Measurements from ENCODE around the gene ABHD17A. TPM values are rescaled to one million over a fixed set of nuclear protein-coding genes. Genes with fewer than 3 reads are reported as not detected.

The ABHD17A gene
- polyA plus RNA-seq, 1 experiment: 30.8 TPM

GRCh38 chr19:1929021-1929742, 43.9 kb upstream of the ABHD17A start:
- CTCF ChIA-PET: interaction anchor here (0.5 to 2.0 kb wide), 15 partner anchors 8 to 387 kb away, joined by 3 to 15 read pairs (median 4); no protein-coding TSS in a partner anchor

GRCh38 chr19:1925544-1925943, 40.2 kb upstream of the ABHD17A start:
- no peak for DNase-seq (ENCODE audit: low read depth, low spot score)

More at GRCh38 chr19:1929021-1929742, 43.9 kb upstream of the ABHD17A start:
- POLR2A ChIA-PET: interaction anchor here (0.6 to 0.7 kb wide), 2 partner anchors 133 to 370 kb away, joined by 3 to 4 read pairs; no protein-coding TSS in a partner anchor
- peaks cover 2% of the 10 kb centered on the region for H3K27me3 ChIP-seq (ENCODE audit: control insufficient read depth, insufficient read depth, low read length)
- peak; percentile 89 for TF ChIP-seq CTCF (IDR thresholded peaks at IDR 0.05; ENCODE audit: low read depth, low read length)
- H3K27ac ChIP-seq (ENCODE audit: low read depth, low read length): no peak overlapping the region
- H3K9me3 ChIP-seq (ENCODE audit: control insufficient read depth, insufficient read depth, low read length): peaks cover 8% of the 10 kb centered on the region
- no peak for DNase-seq (ENCODE audit: low read depth, low spot score)
- peak overlapping the region; percentile 54 for H3K4me3 ChIP-seq (ENCODE audit: low read depth, low read length)

GRCh38 chr19:1924320-1924961, 39.1 kb upstream of the ABHD17A start:
- ChIA-PET POLR2A (interaction anchor here (0.6 kb wide), 1 partner anchor 37 kb away, joined by 4 read pairs; no protein-coding TSS in a partner anchor), CTCF (no interaction called here)

More at GRCh38 chr19:1925544-1925943, 40.2 kb upstream of the ABHD17A start:
- Histone ChIP-seq H3K27ac (ENCODE audit: low read depth, low read length) (no peak overlapping the region), H3K4me3 (ENCODE audit: low read depth, low read length) (no peak overlapping the region), H3K9me3 (ENCODE audit: control insufficient read depth, insufficient read depth, low read length) (peaks cover 7% of the 10 kb centered on the region; the same call in 1 of the 2 replicates), H3K27me3 (ENCODE audit: control insufficient read depth, insufficient read depth, low read length) (no peaks in the 10 kb centered on the region)
- ChIA-PET POLR2A (no interaction called here), CTCF (no interaction called here)
- no peak for TF ChIP-seq CTCF (IDR thresholded peaks at IDR 0.05; ENCODE audit: low read depth, low read length)

GRCh38 chr19:1923319-1923718, 38.0 kb upstream of the ABHD17A start:
- Histone ChIP-seq H3K27ac (ENCODE audit: low read depth, low read length) (no peak overlapping the region), H3K27me3 (ENCODE audit: control insufficient read depth, insufficient read depth, low read length) (no peaks in the 10 kb centered on the region), H3K9me3 (ENCODE audit: control insufficient read depth, insufficient read depth, low read length) (peaks cover 7% of the 10 kb centered on the region; the same call in 1 of the 2 replicates), H3K4me3 (ENCODE audit: low read depth, low read length) (no peak overlapping the region)
- no peak for DNase-seq (ENCODE audit: low read depth, low spot score)
- CTCF ChIA-PET: interaction anchor here (0.5 kb wide), 1 partner anchor 22 kb away, joined by 9 read pairs; no protein-coding TSS in a partner anchor
- POLR2A ChIA-PET: no interaction called here
- no peak for TF ChIP-seq CTCF (IDR thresholded peaks at IDR 0.05; ENCODE audit: low read depth, low read length)

More at GRCh38 chr19:1924320-1924961, 39.1 kb upstream of the ABHD17A start:
- TF ChIP-seq CTCF (IDR thresholded peaks at IDR 0.05; ENCODE audit: low read depth, low read length): no peak
- no peaks in the 10 kb centered on the region for H3K27me3 ChIP-seq (ENCODE audit: control insufficient read depth, insufficient read depth, low read length)
- H3K9me3 ChIP-seq (ENCODE audit: control insufficient read depth, insufficient read depth, low read length): peaks cover 7% of the 10 kb centered on the region; the same call in 1 of the 2 replicates
- no peak overlapping the region for H3K4me3 ChIP-seq (ENCODE audit: low read depth, low read length)
- H3K27ac ChIP-seq (ENCODE audit: low read depth, low read length): no peak overlapping the region
- DNase-seq (ENCODE audit: low read depth, low spot score): no peak

GRCh38 chr19:1922803-1923202, 37.5 kb upstream of the ABHD17A start:
- H3K9me3 ChIP-seq (ENCODE audit: control insufficient read depth, insufficient read depth, low read length): peaks cover 7% of the 10 kb centered on the region; the same call in 1 of the 2 replicates
- TF ChIP-seq CTCF (IDR thresholded peaks at IDR 0.05; ENCODE audit: low read depth, low read length): no peak
- H3K27me3 ChIP-seq (ENCODE audit: control insufficient read depth, insufficient read depth, low read length): no peaks in the 10 kb centered on the region
- ChIA-PET POLR2A (no interaction called here), CTCF (no interaction called here)
- H3K4me3 ChIP-seq (ENCODE audit: low read depth, low read length): no peak overlapping the region
- no peak overlapping the region for H3K27ac ChIP-seq (ENCODE audit: low read depth, low read length)
- DNase-seq (ENCODE audit: low read depth, low spot score): no peak

All from AG04450 (cell line).